Measurements from ENCODE around the gene ROM1. TPM values are rescaled to one million over a fixed set of nuclear protein-coding genes. Genes with fewer than 3 reads are reported as not detected.
"Not testable (repeated sequence)": the region's sequence is repeated elsewhere in the genome, so short reads cannot be mapped to it uniquely, and the experiment has no call there.

Gene ROM1
- total RNA-seq, 1 experiment from 2014 or later: 2.7 TPM

DNA sequence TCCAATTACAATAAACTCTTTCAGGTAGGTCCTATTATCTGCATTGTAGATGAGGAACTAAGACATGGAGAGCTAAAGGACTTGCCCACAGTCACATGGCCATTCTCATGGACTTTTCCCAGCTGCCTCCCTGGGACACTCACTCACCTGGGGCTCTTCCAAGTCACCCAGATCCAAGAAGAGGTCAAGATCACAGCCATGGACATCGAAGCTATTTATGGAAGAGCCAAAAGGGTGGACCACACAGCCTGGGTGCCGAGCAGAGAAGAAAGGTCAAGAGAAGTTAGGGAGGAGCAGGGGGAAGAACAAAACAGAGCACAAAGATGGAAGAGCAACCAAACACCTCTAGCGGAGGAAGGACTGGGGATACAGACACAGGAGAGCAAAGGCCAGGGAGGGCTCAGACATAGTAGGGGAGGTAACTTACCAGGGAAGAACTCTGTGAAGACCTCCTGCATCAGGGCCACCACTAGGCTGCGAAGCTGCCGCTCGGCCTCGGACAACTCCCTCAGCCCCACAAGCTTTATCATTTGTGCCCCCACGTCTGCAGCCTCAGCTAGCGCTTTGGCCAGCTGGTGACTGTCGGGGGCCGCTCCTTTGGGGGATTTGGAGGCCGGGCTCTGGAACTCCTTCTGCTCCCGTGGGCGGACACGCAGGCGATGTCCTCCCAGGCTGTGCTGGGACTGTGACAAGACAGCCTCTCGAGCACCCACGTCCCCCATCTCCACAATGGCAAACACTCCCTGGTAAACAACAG lies 31.9 kb upstream of the ROM1 start:
- Histone ChIP-seq H3K4me3 (ENCODE audit: low read depth in 2 of 2, low read length in 2 of 2) (no peak overlapping the region), H3K27ac (ENCODE audit: low read length) (no peak overlapping the region), H3K27me3 (ENCODE audit: control insufficient read depth, insufficient read depth, low read length) (no peaks in the 10 kb centered on the region), H3K36me3 (ENCODE audit: control insufficient read depth, insufficient read depth, low read length) (peaks cover 5% of the 10 kb centered on the region; the same call in 1 of the 2 replicates), H3K9me3 (ENCODE audit: control insufficient read depth, insufficient read depth, low read depth, low read length) (no peaks in the 10 kb centered on the region), H3K4me1 (ENCODE audit: control insufficient read depth, insufficient read depth, low read length) (peaks cover 9% of the 10 kb centered on the region)
- ATAC-seq (no peak), DNase-seq (ENCODE audit: low read depth, low spot score) (no peak)
- CTCF ChIA-PET: no interaction called here
- TF ChIP-seq TCF7L2 (IDR thresholded peaks at IDR 0.05; ENCODE audit: low read depth, low read length) (no peak), REST (IDR thresholded peaks at IDR 0.05; ENCODE audit: insufficient read depth in 1 of 2, low read depth in 2 of 2, low read length in 1 of 2) (no peak), POLR2AphosphoS5 (IDR thresholded peaks at IDR 0.05; ENCODE audit: low read depth, low read length) (no peak), SIN3A (IDR thresholded peaks at IDR 0.05; ENCODE audit: borderline replicate concordance, insufficient read depth, low read depth, low read length) (no peak), CTCF (IDR thresholded peaks at IDR 0.05) (no peak)
- POLR2A ChIA-PET: no interaction called here
- in situ Hi-C loops (cut with HindIII; ENCODE audit: low pct_unique_long_range_greater_than_20kb, low sequenced_read_pairs): no loop called here
- intact Hi-C loops (cut with micrococcal nuclease; ENCODE audit: unreplicated experiment): no loop called here
- BruUV-seq (replicated peaks): no TSS peak

- CTCF ChIA-PET; H3K27ac ChIP-seq (ENCODE audit: low read length); BruUV-seq (replicated peaks); ATAC-seq; H3K9me3 ChIP-seq (ENCODE audit: control insufficient read depth, insufficient read depth, low read depth, low read length); in situ Hi-C loops (cut with HindIII; ENCODE audit: low pct_unique_long_range_greater_than_20kb, low sequenced_read_pairs); H3K4me3 ChIP-seq (ENCODE audit: low read depth in 2 of 2, low read length in 2 of 2); H3K4me1 ChIP-seq (ENCODE audit: control insufficient read depth, insufficient read depth, low read length); DNase-seq (ENCODE audit: low read depth, low spot score); H3K27me3 ChIP-seq (ENCODE audit: control insufficient read depth, insufficient read depth, low read length); intact Hi-C loops (cut with micrococcal nuclease; ENCODE audit: unreplicated experiment); H3K36me3 ChIP-seq (ENCODE audit: control insufficient read depth, insufficient read depth, low read length): not testable (repeated sequence)
- POLR2A ChIA-PET: interaction anchor here (0.7 kb wide), 1 partner anchor 180 kb away, joined by 3 read pairs; the partner anchor contains the start of gene POLR2G
Observed at GRCh38 chr11:62581735-62582134, 31.3 kb upstream of the ROM1 start.

DNA sequence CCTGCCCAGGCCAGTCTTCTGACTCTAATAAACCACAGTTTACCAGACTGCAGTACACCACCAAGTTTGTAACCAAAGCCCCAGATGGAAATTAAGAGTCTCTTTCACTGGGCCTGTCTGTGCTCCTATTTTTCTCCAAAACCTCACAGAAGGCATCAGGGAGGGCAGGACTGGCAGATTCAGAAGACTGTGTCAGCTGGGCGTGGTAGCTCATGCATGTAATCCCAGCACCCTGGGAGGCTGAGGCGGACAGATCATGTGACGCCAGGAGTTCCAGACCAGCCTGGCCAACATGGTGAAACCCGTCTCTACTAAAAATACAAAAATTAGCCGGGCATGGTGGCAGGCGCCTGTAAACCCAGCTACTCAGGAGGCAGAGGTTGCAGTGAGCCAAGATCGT lies 27.7 kb upstream of the ROM1 start:
- H3K27ac ChIP-seq (ENCODE audit: low read length); H3K9me3 ChIP-seq (ENCODE audit: control insufficient read depth, insufficient read depth, low read depth, low read length); POLR2A ChIA-PET; intact Hi-C loops (cut with micrococcal nuclease; ENCODE audit: unreplicated experiment); BruUV-seq (replicated peaks); CTCF ChIA-PET; in situ Hi-C loops (cut with HindIII; ENCODE audit: low pct_unique_long_range_greater_than_20kb, low sequenced_read_pairs); H3K36me3 ChIP-seq (ENCODE audit: control insufficient read depth, insufficient read depth, low read length); H3K4me1 ChIP-seq (ENCODE audit: control insufficient read depth, insufficient read depth, low read length); H3K4me3 ChIP-seq (ENCODE audit: low read depth in 2 of 2, low read length in 2 of 2); DNase-seq (ENCODE audit: low read depth, low spot score); H3K27me3 ChIP-seq (ENCODE audit: control insufficient read depth, insufficient read depth, low read length); ATAC-seq: not testable (repeated sequence)

Measured in Panc1 (cell line).